C4-2B (cell line): Measurements from ENCODE around the gene ANKIB1.

Experiments
- ZFX ChIP-seq: fragments of 450-650 bp; IDR thresholded peaks from 2 replicates; pipeline ENCODE4 v1.6.1; 2017
- TF ChIP-seq, protein P1 (sequence below): fragments of 450-650 bp; conservative IDR thresholded peaks from 2 replicates; pipeline ENCODE4 v1.5.1; 2017; ENCODE audit warnings: mild to moderate bottlenecking

DNA sequence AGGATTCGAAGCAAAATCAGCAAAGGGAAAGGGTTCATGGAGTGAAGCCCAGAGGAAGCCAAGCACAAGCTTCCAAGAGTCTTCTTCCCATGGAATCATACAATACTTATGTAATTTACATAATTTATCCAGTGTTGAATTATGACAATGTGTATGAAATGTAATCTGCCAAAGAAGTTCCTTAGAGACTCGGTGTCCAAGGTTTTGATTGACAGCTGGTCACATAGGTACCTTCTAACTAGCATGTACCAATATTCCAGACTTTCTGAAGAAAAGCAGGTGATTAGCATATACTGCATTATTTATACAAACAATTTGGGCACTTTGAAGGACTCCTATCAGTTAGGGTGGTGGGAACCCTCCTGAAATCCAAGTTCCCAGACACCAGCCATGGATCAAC lies 35.3 kb downstream of the ANKIB1 start:
- TF ChIP-seq, protein P1, sequence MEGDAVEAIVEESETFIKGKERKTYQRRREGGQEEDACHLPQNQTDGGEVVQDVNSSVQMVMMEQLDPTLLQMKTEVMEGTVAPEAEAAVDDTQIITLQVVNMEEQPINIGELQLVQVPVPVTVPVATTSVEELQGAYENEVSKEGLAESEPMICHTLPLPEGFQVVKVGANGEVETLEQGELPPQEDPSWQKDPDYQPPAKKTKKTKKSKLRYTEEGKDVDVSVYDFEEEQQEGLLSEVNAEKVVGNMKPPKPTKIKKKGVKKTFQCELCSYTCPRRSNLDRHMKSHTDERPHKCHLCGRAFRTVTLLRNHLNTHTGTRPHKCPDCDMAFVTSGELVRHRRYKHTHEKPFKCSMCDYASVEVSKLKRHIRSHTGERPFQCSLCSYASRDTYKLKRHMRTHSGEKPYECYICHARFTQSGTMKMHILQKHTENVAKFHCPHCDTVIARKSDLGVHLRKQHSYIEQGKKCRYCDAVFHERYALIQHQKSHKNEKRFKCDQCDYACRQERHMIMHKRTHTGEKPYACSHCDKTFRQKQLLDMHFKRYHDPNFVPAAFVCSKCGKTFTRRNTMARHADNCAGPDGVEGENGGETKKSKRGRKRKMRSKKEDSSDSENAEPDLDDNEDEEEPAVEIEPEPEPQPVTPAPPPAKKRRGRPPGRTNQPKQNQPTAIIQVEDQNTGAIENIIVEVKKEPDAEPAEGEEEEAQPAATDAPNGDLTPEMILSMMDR: no peak
- TF ChIP-seq ZFX: no peak
